Measurements from ENCODE around the gene FFAR1.

FFAR1 gene

GRCh38 chr19:35347171-35347929, at the start of gene FFAR1:
FFAR1 (plus strand) TSS chr19:35347902; CDS start chr19:35351552, 3,650 bp downstream.
- DNase-seq: no peak

GRCh38 chr19:35297922-35298321, 49.8 kb upstream of the FFAR1 start:
- DNase-seq: no peak

GRCh38 chr19:35298561-35298972, 49.1 kb upstream of the FFAR1 start:
- no peak for DNase-seq

GRCh38 chr19:35299523-35300338, 48.0 kb upstream of the FFAR1 start:
- DNase-seq: no peak

GRCh38 chr19:35300339-35300649, 47.4 kb upstream of the FFAR1 start:
- DNase-seq: no peak

GRCh38 chr19:35301961-35302360, 45.7 kb upstream of the FFAR1 start:
- no peak for DNase-seq

- no peak for DNase-seq
Measured at GRCh38 chr19:35302446-35302845, 45.3 kb upstream of the FFAR1 start.

- no peak for DNase-seq
Measured at GRCh38 chr19:35303357-35303915, 44.3 kb upstream of the FFAR1 start.

- DNase-seq: no peak
Measured at GRCh38 chr19:35304036-35304435, 43.7 kb upstream of the FFAR1 start.

- no peak for DNase-seq
Measured at GRCh38 chr19:35305181-35305580, 42.5 kb upstream of the FFAR1 start.

- DNase-seq: no peak
Measured at GRCh38 chr19:35306473-35307246, 41.0 kb upstream of the FFAR1 start.

GRCh38 chr19:35307931-35308330, 39.8 kb upstream of the FFAR1 start:
- DNase-seq: no peak

- no peak for DNase-seq
Measured at GRCh38 chr19:35308910-35309309, 38.8 kb upstream of the FFAR1 start.

GRCh38 chr19:35309481-35310279, 38.0 kb upstream of the FFAR1 start:
- DNase-seq: no peak

GRCh38 chr19:35310331-35310730, 37.4 kb upstream of the FFAR1 start:
- DNase-seq: no peak

- no peak for DNase-seq
Measured at GRCh38 chr19:35310811-35311465, 36.8 kb upstream of the FFAR1 start.

- DNase-seq: no peak
Measured at GRCh38 chr19:35311901-35312665, 35.6 kb upstream of the FFAR1 start.

- no peak for DNase-seq
Measured at GRCh38 chr19:35313587-35313986, 34.1 kb upstream of the FFAR1 start.

- no peak for DNase-seq
Measured at GRCh38 chr19:35314031-35314430, 33.7 kb upstream of the FFAR1 start.

GRCh38 chr19:35314858-35315470, 32.7 kb upstream of the FFAR1 start:
- no peak for DNase-seq

- DNase-seq: no peak
Measured at GRCh38 chr19:35315883-35316282, 31.8 kb upstream of the FFAR1 start.

Measured in NCI-H2081 (cell line).